NCI-H1417 (cell line): ENCODE measurements around the gene MREG.
"Not testable (repeated sequence)": the region's sequence is repeated elsewhere in the genome, so short reads cannot be mapped to it uniquely, and the experiment has no call there.

Source experiments
- DNase-seq, 3 experiments: peaks; one replicate each; lab custom pipeline; 2025; lab: John Stamatoyannopoulos, UW

Gene MREG

DNA sequence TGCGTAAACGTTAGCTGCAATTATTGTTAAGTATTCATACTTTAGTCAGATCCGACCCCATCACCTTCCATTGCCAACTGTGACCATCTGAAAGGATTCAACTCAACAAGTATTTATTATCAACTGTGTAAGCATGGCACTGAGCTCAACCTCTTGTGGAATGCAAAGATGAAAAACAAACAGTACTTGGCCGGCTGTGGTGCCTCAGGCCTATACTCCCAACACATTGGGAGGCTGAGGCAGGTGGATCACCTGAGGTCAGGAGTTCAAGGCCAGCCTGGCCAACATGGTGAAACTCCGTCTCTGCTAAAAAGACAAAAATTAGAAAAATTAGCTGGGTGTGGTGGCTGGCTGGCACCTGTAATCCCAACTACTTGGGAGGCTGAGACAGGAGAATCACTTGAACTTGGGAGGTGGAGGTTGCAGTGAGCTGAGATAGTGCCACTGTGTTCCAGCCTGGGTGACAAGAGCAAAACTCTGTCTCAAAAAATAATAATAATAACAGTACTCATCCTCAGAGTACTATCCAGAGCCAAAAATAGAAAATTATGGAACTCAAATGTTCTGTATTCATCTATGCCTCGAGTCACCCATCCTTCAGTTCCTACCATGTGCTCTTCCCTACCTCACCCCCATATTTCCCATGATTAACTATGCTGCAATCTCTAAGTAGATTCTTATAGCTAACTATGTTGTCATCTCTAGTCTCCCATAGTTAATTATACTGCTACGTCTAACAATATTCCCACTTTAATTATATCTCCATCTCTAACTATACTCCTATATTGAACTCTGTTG lies 8.6 kb upstream of the MREG start:
- no peak for DNase-seq

DNA sequence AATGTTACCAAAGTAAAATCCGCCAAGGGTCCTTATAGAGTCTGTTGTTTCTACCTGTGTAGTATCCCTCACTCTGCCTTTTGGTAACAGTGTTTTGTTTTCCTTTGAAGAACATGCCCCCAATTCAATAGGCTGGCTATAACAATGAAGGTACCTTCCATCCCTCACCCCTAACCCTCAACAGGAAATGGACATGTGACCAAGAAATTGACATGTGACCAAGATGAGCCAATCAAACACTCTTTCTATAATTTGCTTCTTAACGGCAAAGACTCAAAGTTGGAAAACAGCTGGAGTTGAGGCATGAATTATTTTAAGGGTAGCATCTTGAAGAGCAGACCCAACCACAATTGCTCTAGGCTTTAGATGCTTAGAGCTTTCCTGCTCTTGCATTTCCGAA lies 5.4 kb upstream of the MREG start:
- no peak for DNase-seq

- DNase-seq, result no peak
These were observed 4.0 kb upstream of the MREG start for GRCh38 chr2:216017365-216017764.

GRCh38 chr2:216016581-216016980 lies 3.2 kb upstream of the MREG start:
- DNase-seq, result no peak

DNA sequence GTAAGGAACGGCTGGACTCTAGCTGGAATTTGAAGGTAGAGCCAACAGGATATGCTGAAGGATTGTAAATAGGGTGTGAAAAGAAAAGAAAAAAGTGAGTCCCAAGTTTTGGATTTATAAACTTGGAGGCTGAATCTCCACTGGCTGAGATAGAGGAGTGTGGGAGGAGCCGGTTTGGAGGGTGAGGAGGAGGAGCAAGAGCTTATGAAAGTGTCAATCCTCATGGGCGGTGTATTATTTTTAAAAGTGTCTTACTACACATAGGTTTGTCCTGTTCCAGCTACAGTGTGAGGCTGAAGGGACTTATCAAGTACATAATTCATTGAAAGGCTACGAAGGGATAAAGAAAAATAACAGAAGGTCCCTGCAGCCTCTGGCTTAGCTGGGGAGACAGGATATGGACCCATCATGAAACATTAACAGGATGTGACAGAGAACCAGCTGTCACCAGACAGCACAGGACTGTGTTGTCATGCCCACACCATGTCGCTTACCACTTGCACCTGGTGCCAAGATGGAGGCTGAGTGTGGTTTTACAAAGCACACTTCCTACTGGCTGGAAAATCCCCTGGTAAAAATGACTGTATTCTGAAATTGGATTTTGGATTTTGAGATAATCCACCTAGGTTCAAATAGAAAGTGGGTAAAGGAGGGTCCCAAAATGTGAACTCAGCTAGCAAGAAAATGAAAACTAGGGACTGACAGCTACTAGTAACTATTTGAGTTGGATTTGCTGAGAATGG lies 2.5 kb upstream of the MREG start:
- DNase-seq, result peak in 2 of 3 experiments; percentile 10 to 52

DNA sequence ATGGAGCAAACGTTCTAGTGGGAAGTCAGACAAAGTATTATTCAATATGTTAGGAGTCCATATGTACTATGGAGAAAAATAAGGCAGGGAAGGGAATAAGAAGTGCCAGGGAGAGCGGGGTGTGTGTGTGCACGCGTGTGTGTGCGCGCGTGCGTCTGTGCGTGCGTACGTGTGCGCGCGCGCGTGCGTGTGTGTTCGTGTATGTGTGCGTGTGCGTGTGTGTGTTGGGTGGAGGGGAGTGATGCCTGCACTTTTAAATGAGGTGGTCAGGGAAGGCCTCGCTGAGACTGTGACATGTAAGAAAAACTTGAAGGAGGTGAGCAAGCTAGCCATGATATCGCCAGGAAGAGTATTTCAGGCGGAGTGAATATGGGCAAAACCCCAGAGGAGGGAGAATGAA lies 1.6 kb upstream of the MREG start:
- no peak for DNase-seq

- DNase-seq, result no peak
These were observed 655 bp upstream of the MREG start for GRCh38 chr2:216014006-216014405.

GRCh38 chr2:216012830-216013079 lies 596 bp downstream of the MREG start:
- no peak for DNase-seq

DNA sequence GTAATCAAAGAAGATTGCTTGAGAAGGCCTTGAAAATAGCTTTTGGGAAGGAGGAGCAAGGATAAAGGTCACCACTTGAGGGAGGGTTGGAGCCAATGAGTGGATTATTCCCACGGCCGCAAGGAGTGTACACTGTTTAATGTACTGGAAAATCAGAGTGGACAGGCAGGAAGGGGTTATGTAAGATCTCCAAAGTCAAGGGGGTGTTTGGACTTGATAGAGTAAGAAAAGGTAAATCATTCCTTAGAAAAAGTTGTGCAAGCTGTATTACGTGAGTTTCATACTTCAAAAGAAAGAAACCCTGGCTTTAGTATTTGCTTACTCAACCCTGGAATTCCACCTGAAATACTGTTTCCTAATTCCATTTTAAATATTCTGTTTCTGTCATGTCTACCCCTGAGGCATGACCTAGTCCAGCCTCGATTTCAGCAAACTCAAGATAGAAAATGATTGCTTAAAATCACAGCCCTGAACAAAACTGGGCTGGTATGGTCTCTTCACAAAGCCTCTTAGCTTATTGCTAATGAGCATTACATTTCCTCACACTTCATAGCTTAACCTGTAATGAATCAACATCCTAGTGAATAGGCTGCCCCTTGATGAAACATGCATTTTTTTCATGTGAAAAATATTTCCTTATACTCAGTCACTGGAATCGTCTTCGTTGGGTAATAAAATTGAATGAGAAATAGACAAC lies 1.1 kb downstream of the MREG start:
- peak in 2 of 3 experiments; percentile 22 to 50 for DNase-seq

DNA sequence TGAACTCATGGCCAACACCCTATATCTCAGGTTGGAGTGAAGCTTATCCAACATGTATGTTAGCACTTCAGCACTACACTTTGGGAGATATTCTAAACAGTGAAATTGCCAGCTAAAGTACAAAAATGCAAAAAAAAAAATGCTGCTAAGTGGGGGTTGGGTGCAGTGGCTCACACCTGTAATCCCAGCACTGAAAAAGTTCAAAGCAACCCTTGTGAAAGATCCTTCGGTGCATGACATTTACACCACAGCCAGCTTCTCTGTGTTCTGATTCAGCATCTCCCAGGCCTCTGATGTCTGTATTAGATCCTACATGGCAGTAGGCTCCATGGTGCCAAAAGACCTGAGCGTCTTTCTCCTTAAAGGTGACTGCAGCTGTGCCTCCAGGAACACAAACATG lies 4.1 kb downstream of the MREG start:
- not testable (repeated sequence) for DNase-seq

DNA sequence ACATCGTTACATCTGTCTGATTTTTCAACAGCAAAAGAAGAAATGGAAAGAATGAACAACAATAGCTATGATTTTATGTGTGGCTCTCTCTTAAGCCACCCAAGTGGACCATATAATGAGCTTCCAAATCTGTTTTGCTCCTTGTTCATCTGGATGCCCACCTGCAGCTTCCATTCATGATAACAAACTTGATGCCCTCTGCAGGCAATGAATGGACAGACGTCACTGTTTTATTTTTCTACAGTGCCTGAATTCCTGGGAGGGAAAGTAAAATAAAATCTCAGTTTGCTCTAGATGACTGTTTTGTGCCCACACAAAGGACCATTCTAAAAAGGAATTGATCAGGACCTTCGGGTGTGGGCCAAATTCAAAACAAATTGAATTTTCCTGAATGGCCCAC lies 5.0 kb downstream of the MREG start:
- DNase-seq, result no peak

DNA sequence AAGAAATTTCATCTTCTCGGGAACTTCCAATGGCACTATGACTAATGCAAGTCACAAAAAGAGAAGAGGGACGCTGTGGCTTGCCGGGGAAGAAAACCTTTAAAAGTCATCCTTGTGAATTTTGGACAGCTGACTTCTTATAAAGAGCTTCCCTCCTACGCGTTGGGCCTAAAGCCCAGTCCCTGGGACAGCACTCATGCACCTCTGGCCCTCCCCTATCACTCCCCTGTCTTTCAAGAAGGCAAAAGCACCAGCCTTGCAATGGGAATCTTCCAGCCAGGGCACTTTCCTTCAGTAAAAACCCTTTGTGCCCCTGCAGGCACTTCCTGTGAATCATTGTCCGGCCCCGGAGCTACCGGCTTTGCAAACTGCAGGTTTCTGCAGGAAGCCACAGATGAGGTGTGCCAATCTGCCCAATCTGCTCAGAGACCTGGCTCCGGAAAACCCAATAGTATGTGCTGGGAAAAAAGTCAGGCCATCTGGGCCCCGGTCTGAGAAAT lies 7.1 kb downstream of the MREG start:
- no peak for DNase-seq

- no peak for DNase-seq
These were observed 8.6 kb downstream of the MREG start for GRCh38 chr2:216004697-216005283.

DNA sequence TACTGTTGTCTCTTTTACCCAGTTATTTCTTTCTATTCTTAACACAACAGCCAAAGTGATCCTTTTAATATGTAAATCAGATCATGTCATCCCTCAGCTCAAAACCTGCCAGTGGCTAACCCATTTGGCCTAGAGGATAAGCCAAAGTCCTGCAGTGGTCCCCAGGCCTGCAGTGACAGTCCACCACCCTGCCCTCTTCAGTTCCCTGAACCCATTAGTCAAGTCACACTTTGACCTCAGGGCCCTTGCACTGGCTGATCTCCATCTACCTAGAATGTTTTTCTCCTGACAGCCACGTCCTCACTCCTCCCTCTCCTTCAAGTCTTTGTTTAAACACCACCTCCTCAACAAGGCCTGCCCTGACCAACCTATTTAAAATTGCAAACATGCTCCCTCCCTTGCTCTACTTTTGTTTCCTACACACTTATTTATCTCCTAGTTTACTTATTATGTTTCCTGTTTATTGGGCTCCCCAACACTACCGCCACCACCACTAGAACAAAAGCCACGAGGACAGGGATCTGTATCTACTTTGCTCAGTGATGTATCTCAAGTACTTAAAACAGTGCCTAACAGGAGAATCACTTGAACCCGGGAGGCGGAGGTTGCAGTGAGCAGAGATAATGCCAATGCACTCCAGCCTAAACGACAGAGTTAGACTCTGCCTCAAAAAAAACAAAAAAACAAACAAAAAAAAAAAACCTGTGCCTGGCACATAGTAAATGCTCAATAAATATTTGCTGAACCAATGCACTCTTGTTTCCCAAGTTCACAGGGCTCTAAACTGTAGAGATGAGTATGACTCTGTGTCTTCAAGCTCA lies 9.3 kb downstream of the MREG start:
- DNase-seq, result no peak

DNA sequence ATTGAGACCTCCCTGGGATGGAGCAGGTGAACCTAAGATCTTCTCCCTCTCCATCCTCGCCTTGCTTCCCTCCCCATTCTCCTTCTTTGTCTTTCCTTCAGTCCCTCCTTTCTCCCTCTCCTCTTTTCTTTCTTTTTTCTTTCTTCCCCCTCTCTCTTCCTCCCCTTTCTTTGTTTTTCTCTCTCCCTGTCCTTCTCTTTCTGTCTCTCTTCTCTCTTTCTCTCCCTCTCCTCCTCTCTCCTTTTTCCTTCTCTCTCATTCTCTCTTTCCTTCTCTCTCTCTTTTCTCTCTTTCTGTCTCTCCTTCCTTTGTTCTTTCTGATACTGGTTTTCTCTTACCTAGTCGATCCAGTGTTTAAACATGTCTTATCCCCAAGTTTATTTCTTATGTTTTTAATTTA lies 10.7 kb downstream of the MREG start:
- no peak for DNase-seq

DNA sequence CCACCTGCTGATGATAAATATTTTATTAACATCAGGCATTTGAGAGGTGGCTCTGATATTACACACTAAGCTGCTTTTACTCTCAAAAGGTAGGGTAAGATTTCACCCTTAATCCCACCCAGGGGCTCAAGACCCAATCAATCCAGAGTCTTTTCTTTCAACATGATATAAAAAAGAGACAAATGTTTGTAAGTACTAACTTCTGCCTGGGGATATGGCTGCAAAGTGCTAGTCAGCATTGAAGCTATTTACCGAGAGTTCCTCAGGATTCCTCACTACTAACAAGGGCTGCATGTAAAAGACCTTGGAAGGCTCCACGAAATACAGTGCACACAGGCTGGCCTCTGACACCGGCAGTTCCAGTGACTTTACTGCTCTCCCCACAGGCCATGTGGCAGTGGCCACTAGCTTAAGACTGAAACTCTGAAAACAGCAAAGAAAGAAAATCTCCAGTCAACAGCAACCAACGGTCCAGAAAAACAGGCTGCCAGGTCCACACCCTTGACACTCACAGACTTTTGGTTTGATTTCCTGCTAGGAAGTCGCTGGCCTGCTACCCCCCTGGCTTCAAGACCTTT lies 11.2 kb downstream of the MREG start:
- no peak for DNase-seq

- no peak for DNase-seq
These were observed 11.9 kb downstream of the MREG start for GRCh38 chr2:216001216-216002100.

- no peak for DNase-seq
These were observed 14.7 kb downstream of the MREG start for GRCh38 chr2:215998636-215999035.

DNA sequence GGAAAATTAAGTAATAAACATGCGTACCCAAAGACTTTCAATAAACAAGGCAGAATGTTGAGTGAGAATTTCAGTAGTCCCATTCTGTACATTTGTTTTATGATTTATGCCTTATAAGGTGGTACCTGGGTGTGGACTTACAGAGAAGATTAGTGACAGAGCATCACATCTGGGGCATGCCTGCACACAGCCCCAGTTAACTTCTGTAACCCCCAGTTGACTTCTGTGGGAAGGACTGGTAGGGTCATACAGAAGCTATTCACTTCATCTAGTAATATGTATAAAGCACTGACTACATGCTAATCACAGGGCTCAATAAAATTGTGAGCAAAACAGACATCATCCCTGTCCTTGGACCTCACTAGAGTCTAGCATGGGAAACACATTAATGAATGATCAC lies 16.1 kb downstream of the MREG start:
- no peak for DNase-seq

DNA sequence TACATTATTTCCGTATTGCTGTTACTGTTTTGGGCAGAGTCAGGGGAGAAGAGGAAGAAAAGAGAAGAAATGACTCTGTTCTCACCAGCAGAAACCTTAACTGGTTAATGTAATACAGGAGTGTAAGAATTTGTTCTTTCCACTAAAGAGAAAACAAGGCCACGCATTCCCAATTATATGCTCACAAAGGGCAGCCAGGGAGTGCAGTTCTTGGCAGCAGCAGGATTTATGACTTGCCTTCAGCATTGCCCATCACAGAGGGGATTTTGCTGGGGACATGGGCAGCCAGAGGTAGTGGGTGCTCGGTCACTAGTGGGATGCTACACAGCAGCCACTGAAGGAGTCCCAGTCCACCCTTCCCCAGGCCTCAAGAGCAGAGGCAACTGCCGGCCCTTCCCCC lies 18.4 kb downstream of the MREG start:
- DNase-seq, result no peak
